OCI-LY1 (cell line): ENCODE results near the gene ZP1.

Source experiments
- CTCF ChIP-seq: fragments of 200-600 bp; sonication (generic), shearing (Covaris generic); IDR thresholded peaks from 2 replicates; pipeline ENCODE4 v1.5.1; 2017; ENCODE audit warnings: mild to moderate bottlenecking, antibody characterized with exemption, low read length, moderate library complexity, mixed read lengths
- EZH2 ChIP-seq: fragments of 200-600 bp; sonication (generic), shearing (Covaris generic); IDR thresholded peaks from 2 replicates; pipeline ENCODE4 v1.8.0; 2017; ENCODE audit warnings: borderline replicate concordance, mixed run types, mild to moderate bottlenecking, antibody characterized with exemption, low read length, moderate library complexity, mixed read lengths

- TF ChIP-seq CTCF = no peak
- TF ChIP-seq EZH2 = no peak
Measured at GRCh38 chr11:60899977-60900376, 32.6 kb downstream of the ZP1 start.
